Fibroblast of skin of back (primary cell): ENCODE measurements around the gene STRN4.
"Not testable (repeated sequence)": the region's sequence is repeated elsewhere in the genome, so short reads cannot be mapped to it uniquely, and the experiment has no call there.

ENCODE experiments used
- DNase-seq: peaks from one replicate; pipeline ENCODE4 v3.0.0-alpha.2; 2013

STRN4 gene

GRCh38 chr19:46712768-46713338 lies 33.4 kb downstream of the STRN4 start:
- not testable (repeated sequence) for DNase-seq

GRCh38 chr19:46710687-46711086 lies 35.6 kb downstream of the STRN4 start:
- DNase-seq = no peak

- peak; percentile 41 for DNase-seq
These were observed 41.7 kb downstream of the STRN4 start for GRCh38 chr19:46704379-46705076.

- DNase-seq = no peak
These were observed 45.5 kb downstream of the STRN4 start for GRCh38 chr19:46700704-46701103.

GRCh38 chr19:46698395-46699321 lies 47.6 kb downstream of the STRN4 start:
- no peak for DNase-seq

- DNase-seq = peak; percentile 79
These were observed 48.9 kb downstream of the STRN4 start for GRCh38 chr19:46697204-46697960.

GRCh38 chr19:46696866-46697203 lies 49.4 kb downstream of the STRN4 start:
- DNase-seq = no peak

GRCh38 chr19:46696052-46696451 lies 50.2 kb downstream of the STRN4 start:
- DNase-seq = no peak

GRCh38 chr19:46693760-46694159 lies 52.5 kb downstream of the STRN4 start:
- no peak for DNase-seq

- DNase-seq = no peak
These were observed 53.1 kb downstream of the STRN4 start for GRCh38 chr19:46692918-46693722.

GRCh38 chr19:46691948-46692347 lies 54.3 kb downstream of the STRN4 start:
- no peak for DNase-seq

- no peak for DNase-seq
These were observed 55.1 kb downstream of the STRN4 start for GRCh38 chr19:46691104-46691503.

GRCh38 chr19:46689358-46689757 lies 56.9 kb downstream of the STRN4 start:
- no peak for DNase-seq

- DNase-seq = no peak
These were observed 58.7 kb downstream of the STRN4 start for GRCh38 chr19:46687438-46688145.

- no peak for DNase-seq
These were observed 61.1 kb downstream of the STRN4 start for GRCh38 chr19:46685189-46685588.

GRCh38 chr19:46678110-46678732 lies 68.0 kb downstream of the STRN4 start:
- peak; percentile 10 for DNase-seq

- DNase-seq = peak; percentile 17
These were observed 71.7 kb downstream of the STRN4 start for GRCh38 chr19:46674416-46675178.

- DNase-seq = peak; percentile 63
These were observed 75.4 kb downstream of the STRN4 start for GRCh38 chr19:46670813-46671212.
